ACC112 (cell line): ENCODE measurements around the gene TIGD1.

ENCODE experiments used
- H2AFZ ChIP-seq: fragments of 200-600 bp; sonication (generic); one replicate; pipeline ENCODE4 v1.6.0; 2017; ENCODE audit warnings: antibody characterized with exemption, low read length; ENCODE audit not compliant: unreplicated experiment
- H3K27ac ChIP-seq: fragments of 200-600 bp; sonication (generic); 2 replicates; pipeline ENCODE4 v1.5.1; 2014; ENCODE audit warnings: low read depth, mild to moderate bottlenecking, antibody characterized with exemption, low read length, moderate library complexity
- H3K27me3 ChIP-seq: fragments of 200-600 bp; sonication (generic); 2 replicates; pipeline ENCODE4 v1.6.1; 2014; ENCODE audit warnings: mild to moderate bottlenecking, antibody characterized with exemption, low read length, moderate library complexity, mixed read lengths; ENCODE audit not compliant: insufficient read depth
- H3K36me3 ChIP-seq: fragments of 200-600 bp; sonication (generic); 2 replicates; pipeline ENCODE4 v1.6.1; 2016; ENCODE audit warnings: mild to moderate bottlenecking, antibody characterized with exemption, low read length, moderate library complexity, mixed read lengths; ENCODE audit not compliant: insufficient read depth
- H3K4me1 ChIP-seq: fragments of 200-600 bp; sonication (generic); one replicate; pipeline ENCODE4 v1.6.1; 2016; ENCODE audit warnings: low read length, mixed read lengths; ENCODE audit not compliant: insufficient read depth, unreplicated experiment, control insufficient read depth
- H3K4me3 ChIP-seq: fragments of 200-600 bp; sonication (generic); 2 replicates; pipeline ENCODE4 v1.5.1; 2014; ENCODE audit warnings: mild to moderate bottlenecking, low read depth, low read length
- H3K79me2 ChIP-seq: fragments of 200-600 bp; sonication (generic); one replicate; pipeline ENCODE4 v1.6.0; 2016; ENCODE audit warnings: low read length; ENCODE audit not compliant: control insufficient read depth, unreplicated experiment, insufficient read depth

TIGD1 gene

DNA sequence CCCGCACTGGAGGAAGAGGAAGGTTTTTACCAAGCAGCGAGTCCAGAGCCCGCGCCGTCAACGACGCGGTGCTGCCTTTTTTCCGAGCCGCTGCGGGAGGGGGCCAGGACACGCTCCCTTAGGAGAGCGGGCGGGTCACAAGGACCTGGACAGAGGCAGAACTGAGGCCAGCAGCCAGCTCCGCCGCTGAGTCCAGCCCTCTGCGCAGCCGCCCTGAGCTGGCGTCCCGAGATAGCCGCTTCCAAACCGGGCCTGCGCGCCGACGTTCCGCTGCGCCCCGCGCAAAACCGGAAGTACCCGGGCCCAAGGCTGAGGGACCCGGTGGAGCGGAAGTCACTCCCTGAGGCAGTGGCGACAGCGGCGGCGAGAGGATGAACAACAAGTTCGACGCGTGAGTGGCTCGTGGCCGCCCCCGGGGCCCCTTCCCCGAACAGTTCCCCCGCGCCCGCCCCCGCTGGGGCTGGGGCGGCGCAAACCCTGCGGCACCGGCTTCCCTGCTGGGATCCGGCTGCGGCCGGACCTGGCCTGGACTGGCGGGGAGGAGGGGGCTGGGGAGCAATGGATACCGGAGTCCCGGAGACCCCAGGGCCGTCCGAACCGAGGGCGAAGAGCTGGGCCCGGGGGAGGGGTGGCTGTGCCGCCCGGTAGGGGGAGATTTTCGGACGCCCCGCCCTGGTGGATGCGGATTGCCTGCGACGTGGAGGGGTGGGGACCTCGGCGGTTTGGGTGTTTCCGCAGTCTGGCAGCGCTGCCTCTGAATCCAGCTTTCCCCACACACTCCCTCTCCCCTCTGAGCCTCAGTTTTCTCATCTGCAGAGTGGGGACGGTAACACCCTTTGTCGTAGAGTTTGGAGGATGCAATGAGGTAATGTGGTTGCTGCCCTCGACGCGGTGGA, at the start of gene TIGD1, which contains the start of gene EIF4E2:
TSS of gene TIGD1 (minus strand) at position 204 of the 896 bp plus-strand sequence. CDS start 675 bp downstream, outside the sequence.
TSS of gene EIF4E2 (plus strand) at position 336 of the 896 bp plus-strand sequence. CDS start at position 372, 36 bp downstream.
- Histone ChIP-seq H3K4me1 (peaks cover 5% of the 10 kb centered on the region), H3K36me3 (peaks cover 20% of the 10 kb centered on the region; the same call in 1 of the 2 replicates), H3K4me3 (peak within 1 kb of the TSS; percentile 89), H2AFZ (peak within 1 kb of the TSS; percentile 92), H3K27me3 (no peaks in the 10 kb centered on the region), H3K27ac (peak within 1 kb of the TSS; percentile 98), H3K79me2 (peaks cover 68% of the 10 kb centered on the region)

DNA sequence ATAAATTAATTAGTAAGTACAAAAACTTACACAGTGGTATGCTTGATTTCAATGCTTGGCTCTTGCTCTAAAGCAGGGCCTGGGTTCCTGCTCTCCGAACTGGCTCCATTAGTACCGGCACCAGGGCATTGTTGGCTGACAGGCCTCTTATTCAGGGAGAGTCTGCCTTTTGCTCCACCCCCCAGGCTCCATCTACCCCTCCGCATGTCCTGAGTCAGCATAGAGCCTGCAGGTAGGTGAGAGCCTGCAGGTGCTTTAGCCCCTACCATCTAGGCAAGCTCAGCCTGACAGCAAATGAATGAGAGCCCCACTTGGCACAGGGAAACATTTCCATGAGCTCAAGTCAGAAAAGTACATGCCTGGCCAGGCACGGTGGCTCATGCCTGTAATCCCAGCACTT, 47.9 kb upstream of the TIGD1 start:
- H3K27ac ChIP-seq, result no peak overlapping the region
- H3K79me2 ChIP-seq, result no peaks in the 10 kb centered on the region
- H2AFZ ChIP-seq, result no peak overlapping the region
- H3K4me1 ChIP-seq, result peaks cover under 1% of the 10 kb centered on the region
- no peaks in the 10 kb centered on the region for H3K36me3 ChIP-seq
- H3K27me3 ChIP-seq, result 0 out of 2 replicates have a peak, but pooled peaks cover under 1% of the 10 kb centered on the region
- no peak overlapping the region for H3K4me3 ChIP-seq

DNA sequence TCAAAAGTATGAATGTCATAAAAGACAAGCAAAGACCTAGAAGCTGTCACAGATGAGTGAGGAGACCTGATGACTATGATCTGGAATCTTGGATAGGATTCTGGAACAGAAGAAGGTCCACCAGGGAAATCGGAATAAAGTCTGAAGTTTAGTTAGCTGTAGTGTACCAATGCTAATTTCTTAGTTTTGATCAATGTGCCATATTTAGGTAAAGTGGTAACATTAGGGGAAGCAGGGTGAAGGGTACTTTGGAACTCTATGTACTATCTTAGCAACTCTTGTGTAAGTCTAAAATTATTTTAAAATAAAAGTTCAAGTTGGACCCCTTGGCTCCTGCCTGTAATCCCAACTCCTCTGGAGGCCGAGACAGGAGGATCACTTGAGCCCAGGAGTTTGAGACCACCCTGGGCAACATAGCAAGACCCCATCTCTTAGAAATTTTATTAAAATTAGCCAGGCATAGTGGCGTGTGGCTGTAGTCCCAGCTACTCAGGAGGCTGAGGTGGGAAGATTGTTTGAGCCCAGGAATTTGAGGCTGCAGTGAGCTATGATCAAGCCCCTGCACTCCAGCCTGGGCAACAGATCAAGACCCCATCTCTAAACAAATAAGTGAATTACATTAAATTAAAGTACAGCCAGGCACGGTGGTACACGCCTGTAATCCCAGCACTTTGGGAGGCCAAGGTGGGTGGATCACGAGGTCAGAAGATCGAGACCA, 47.2 kb upstream of the TIGD1 start:
- Histone ChIP-seq H2AFZ (no peak overlapping the region), H3K27me3 (no peaks in the 10 kb centered on the region), H3K4me3 (no peak overlapping the region), H3K79me2 (no peaks in the 10 kb centered on the region), H3K27ac (no peak overlapping the region), H3K36me3 (no peaks in the 10 kb centered on the region), H3K4me1 (peaks cover 8% of the 10 kb centered on the region)

DNA sequence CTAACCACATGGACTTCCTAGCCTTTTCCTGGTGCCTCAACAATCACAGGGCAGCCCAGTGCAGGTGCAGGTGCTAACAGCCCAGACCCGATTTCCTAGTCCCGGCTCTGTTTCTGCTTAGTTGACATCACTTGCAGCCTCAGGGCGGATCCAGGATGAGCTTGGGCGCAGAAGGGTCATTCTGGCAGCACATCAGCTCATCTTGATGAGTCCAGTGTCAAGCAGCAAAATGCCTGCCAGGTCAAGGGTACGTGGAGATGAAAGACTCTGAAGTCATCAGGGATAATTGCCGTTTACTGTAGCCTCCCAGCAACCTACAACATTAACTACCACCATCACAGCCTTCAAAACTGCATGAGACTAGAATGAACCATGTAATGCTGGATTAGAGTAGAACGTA, 43.6 kb upstream of the TIGD1 start:
- no peaks in the 10 kb centered on the region for H3K36me3 ChIP-seq
- no peak overlapping the region for H3K4me3 ChIP-seq
- no peak overlapping the region for H3K27ac ChIP-seq
- no peak overlapping the region for H2AFZ ChIP-seq
- H3K79me2 ChIP-seq, result no peaks in the 10 kb centered on the region
- peaks cover 14% of the 10 kb centered on the region for H3K4me1 ChIP-seq
- no peaks in the 10 kb centered on the region for H3K27me3 ChIP-seq

DNA sequence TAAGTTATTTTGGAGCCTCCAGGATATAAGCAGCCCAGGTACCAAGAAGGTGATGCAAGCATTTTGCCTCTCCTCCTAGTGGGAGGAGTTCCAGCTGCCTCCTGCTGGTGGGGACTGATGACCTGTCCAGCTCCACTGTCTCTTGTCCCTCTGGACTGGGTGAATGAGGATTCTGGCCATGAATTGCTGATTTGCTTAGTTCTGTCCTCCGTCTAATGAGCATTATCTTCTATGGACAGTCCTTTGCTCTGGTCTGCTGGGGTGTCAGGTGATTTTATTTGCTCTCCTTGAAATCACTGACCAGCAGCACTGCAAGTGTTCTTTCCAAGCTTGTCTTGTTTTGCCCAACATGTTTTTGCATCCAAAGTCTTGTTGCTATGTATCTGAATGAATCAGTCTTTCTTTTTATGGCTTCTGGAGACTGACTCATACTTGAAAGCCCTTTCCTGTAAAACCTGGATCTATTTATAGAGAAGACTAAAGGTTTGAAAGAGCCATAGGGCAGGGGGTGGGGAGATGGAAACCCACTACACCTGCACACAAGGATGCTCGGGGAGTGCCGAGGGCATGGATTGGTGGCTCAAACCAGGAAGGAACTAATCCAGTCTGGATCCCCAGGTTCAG, 42.5 kb upstream of the TIGD1 start:
- peak overlapping the region; percentile 50; the same call in 1 of the 2 replicates for H3K27ac ChIP-seq
- no peaks in the 10 kb centered on the region for H3K36me3 ChIP-seq
- peaks cover 20% of the 10 kb centered on the region for H3K4me1 ChIP-seq
- no peak overlapping the region for H2AFZ ChIP-seq
- no peaks in the 10 kb centered on the region for H3K27me3 ChIP-seq
- H3K4me3 ChIP-seq, result no peak overlapping the region
- H3K79me2 ChIP-seq, result no peaks in the 10 kb centered on the region

DNA sequence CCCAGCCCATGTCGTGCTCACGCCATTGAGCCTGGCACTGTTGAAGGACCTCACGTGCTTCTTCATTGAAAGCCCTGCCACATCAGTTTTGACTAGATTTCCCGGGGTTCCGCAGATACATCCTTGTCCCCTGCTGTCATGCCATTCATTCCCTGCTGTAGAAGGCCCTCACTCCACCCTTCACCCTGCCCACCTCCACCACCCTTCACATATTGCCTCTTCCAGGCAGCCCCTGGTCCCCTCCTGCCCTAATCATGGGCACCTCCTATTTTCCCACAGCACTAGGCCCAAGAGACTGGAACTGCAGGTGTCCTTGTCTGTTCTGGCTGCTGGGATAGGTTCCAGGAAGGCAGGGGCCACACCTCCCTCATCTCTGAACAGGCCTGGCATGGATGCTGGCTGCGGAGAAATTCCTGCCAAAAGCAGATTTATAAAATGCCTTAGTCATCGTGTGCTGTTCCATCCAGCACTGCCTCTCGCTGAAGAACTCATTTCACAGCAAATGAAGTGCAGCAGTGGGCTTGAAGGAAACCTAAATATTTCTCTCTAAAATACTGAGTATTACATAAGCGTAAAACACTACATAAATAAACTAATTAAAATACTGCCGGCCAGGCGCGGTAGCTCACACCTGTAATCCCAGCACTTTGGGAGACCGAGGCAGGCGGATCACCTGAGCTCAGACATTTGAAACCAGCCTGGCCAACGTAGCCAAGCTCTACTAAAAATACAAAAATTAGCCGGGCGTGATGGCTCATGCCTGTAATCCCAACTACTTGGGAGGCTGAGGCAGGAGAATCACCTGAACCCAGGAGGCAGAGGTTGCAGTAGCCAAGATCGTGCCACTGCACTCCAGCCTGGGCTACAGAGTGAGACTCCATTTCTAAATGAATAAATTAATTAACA, 38.6 kb upstream of the TIGD1 start:
- no peaks in the 10 kb centered on the region for H3K27me3 ChIP-seq
- no peaks in the 10 kb centered on the region for H3K36me3 ChIP-seq
- H3K79me2 ChIP-seq, result no peaks in the 10 kb centered on the region
- peaks cover 20% of the 10 kb centered on the region for H3K4me1 ChIP-seq
- no peak overlapping the region for H2AFZ ChIP-seq
- H3K4me3 ChIP-seq, result no peak overlapping the region
- H3K27ac ChIP-seq, result peak overlapping the region; percentile 34; the same call in 1 of the 2 replicates

DNA sequence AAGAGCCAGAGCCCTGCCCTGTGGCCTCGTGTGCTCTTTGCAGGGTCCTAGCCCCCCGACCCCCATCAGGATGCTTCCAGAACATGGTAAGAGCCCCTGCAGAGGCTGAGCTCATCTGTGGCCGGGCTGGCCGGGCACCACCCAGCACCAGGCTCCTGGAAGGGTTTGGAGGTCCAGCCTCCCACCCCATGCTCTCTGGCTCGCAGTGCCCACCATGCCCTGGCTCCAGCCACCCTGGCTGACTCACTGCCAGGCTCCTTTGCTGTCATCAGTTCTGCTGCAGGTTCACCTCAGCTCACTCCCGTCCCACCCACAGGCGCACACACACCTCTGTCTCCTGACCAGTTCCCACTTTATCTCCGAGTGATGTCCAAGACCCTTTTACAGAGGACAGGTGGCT, 37.7 kb upstream of the TIGD1 start:
- no peaks in the 10 kb centered on the region for H3K36me3 ChIP-seq
- H3K79me2 ChIP-seq, result no peaks in the 10 kb centered on the region
- peaks cover 17% of the 10 kb centered on the region for H3K4me1 ChIP-seq
- H3K27me3 ChIP-seq, result no peaks in the 10 kb centered on the region
- no peak overlapping the region for H3K4me3 ChIP-seq
- H3K27ac ChIP-seq, result no peak overlapping the region
- H2AFZ ChIP-seq, result no peak overlapping the region

DNA sequence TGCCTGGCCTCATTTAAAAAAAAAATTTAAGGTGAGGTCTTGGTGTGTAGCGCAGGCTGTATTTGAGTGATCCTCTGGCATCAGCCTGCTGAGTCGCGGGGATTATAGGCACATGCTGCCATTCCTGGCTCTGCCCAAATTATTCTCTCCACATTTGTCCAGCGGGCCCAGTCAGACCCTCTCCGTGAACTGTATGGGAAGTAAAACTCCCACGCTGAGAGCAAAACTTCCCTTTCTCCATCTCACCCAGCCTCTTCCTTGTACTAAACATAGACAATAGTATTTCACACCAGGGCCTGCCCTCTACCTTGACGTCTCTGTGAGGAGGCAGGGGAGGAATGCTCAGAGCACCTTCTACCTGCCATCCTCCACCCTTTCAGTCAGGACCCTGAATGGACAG, 37.2 kb upstream of the TIGD1 start:
- Histone ChIP-seq H3K27me3 (no peaks in the 10 kb centered on the region), H3K27ac (no peak overlapping the region), H2AFZ (no peak overlapping the region), H3K4me3 (no peak overlapping the region), H3K79me2 (no peaks in the 10 kb centered on the region), H3K36me3 (no peaks in the 10 kb centered on the region), H3K4me1 (peaks cover 11% of the 10 kb centered on the region)

DNA sequence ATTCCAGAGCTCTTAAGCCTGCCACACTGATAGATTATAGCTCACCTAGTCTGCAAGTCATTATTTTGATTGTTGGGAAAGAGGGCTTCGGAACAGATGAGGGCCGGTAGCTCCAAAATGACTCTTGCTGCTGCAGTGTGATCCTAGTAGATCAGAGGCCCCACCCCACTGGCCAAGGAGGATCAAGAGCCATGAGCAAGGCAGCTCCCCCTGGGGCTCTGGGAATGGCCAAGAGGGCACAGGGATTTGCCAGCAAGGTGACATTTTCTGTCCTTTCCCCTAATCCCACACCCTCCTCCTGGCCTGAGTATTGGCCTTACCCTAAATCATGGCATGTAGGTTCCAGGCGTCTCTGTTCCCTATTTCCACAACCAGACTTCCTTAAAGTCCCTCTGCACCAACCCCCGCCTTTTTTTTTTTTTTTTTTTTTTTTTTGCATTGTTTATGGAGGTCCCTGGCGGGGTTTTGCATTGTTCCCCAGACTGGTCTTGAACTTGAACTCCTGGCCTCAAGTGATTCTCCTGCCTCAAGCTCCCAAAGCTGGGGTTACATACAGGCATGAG, 36.7 kb upstream of the TIGD1 start:
- no peaks in the 10 kb centered on the region for H3K27me3 ChIP-seq
- no peaks in the 10 kb centered on the region for H3K36me3 ChIP-seq
- H3K4me3 ChIP-seq, result no peak overlapping the region
- H3K79me2 ChIP-seq, result no peaks in the 10 kb centered on the region
- H2AFZ ChIP-seq, result no peak overlapping the region
- H3K27ac ChIP-seq, result no peak overlapping the region
- peaks cover 10% of the 10 kb centered on the region for H3K4me1 ChIP-seq
